Type B pancreatic cell (in vitro differentiated cells): ENCODE measurements around the gene CDRT4. TPM values are rescaled to one million over a fixed set of nuclear protein-coding genes. Genes with fewer than 3 reads are reported as not detected.

Experiments used
- DNase-seq: peaks from one replicate; pipeline ENCODE4 v3.0.0; 2021; ENCODE audit warnings: mixed read lengths; ENCODE audit not compliant: unreplicated experiment; ENCODE audit errors: extremely low spot score
- H3K27ac Mint-ChIP-seq: 2 replicates; pipeline ENCODE4 v1.8.0; 2021; ENCODE audit warnings: mild to moderate bottlenecking, mixed read lengths
- H3K27me3 Mint-ChIP-seq: 2 replicates; pipeline ENCODE4 v1.8.0; 2021; ENCODE audit warnings: mixed read lengths
- H3K36me3 Mint-ChIP-seq: 2 replicates; pipeline ENCODE4 v1.8.0; 2021; ENCODE audit warnings: mixed read lengths
- H3K4me1 Mint-ChIP-seq: one replicate; pipeline ENCODE4 v1.8.0; 2021; ENCODE audit warnings: mixed read lengths; ENCODE audit not compliant: unreplicated experiment
- H3K4me3 Mint-ChIP-seq: 2 replicates; pipeline ENCODE4 v1.8.0; 2021; ENCODE audit warnings: mild to moderate bottlenecking, mixed read lengths
- H3K9me3 Mint-ChIP-seq: 2 replicates; pipeline ENCODE4 v1.8.0; 2021; ENCODE audit warnings: mixed read lengths
- CTCF ChIP-seq: fragments of 200-600 bp; sonication (generic); conservative IDR thresholded peaks from 2 replicates; pipeline ENCODE4 v1.5.0; 2021; ENCODE audit warnings: antibody characterized with exemption, mild to moderate bottlenecking
- long read RNA-seq: library from polyadenylated mRNA; unstranded; transcript quantifications from one replicate; pipeline ENCODE4 v2.0.0, GENCODE V29; 2020
- total RNA-seq: library from RNA; stranded (reverse); gene quantifications from 2 replicates; pipeline ENCODE4 v1.2.1, GENCODE V29; 2021; ENCODE audit warnings: low replicate concordance

CDRT4 gene
- 5.4 and 12.9 TPM in 2 replicates for total RNA-seq
- long read RNA-seq, partial matches to known transcripts = 0 of 3 reads
- long read RNA-seq, other reads (novel, unspliced or antisense) = 3 of 3 reads

- DNase-seq = no peak
- no peak within 1 kb of the TSS for H3K27ac Mint-ChIP-seq
- peaks cover 19% of the 10 kb centered on the region for H3K36me3 Mint-ChIP-seq
- peaks cover 25% of the 10 kb centered on the region for H3K4me1 Mint-ChIP-seq
- no peak within 1 kb of the TSS for H3K4me3 Mint-ChIP-seq
- no peaks in the 10 kb centered on the region for H3K9me3 Mint-ChIP-seq
- no peaks in the 10 kb centered on the region for H3K27me3 Mint-ChIP-seq
- no peak for TF ChIP-seq CTCF
Measured at GRCh38 chr17:15467592-15467991, at the start of gene CDRT4. Gene CDRT4, minus strand, starts transcription at chr17:15467621. Its CDS starts 27,383 bp downstream, at chr17:15440238.

- Mint-ChIP-seq H3K9me3 (no peaks in the 10 kb centered on the region), H3K27me3 (no peaks in the 10 kb centered on the region), H3K4me1 (peaks cover 4% of the 10 kb centered on the region), H3K4me3 (no peak overlapping the region), H3K27ac (no peak overlapping the region), H3K36me3 (peaks cover 33% of the 10 kb centered on the region)
- no peak for TF ChIP-seq CTCF
- DNase-seq = no peak
Measured at GRCh38 chr17:15516150-15516549, 48.7 kb upstream of the CDRT4 start.

GRCh38 chr17:15514469-15514868 is 47.0 kb upstream of the CDRT4 start:
- no peak overlapping the region for H3K4me3 Mint-ChIP-seq

DNA sequence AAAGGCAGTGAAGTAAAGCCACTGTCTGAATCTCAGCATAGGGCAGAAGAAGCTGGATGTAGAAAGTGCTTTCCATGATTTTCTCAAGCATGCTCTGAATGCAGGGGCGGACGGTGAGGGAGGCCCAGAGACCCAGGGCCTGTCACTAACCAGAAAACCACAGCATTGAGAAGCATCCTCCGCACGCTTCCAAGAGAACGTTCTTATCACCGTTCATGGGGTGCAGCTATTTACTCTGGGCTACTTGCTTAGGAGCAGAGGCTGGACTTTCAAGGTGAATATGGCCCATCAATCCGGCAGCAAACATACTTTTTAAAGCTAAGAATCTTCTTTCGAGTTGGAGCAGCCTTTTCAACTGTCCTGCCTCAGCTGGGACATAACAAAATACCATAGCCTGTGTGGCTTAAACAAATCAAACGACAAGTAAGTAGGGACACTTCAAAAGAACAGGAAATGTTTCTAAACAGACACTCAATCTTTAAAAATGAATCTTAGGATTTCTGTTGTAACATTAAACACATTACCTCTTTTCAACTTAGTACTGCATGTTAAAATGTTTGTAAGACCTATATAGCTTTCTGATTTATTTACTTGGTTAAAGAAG is 46.5 kb upstream of the CDRT4 start:
- no peaks in the 10 kb centered on the region for H3K27me3 Mint-ChIP-seq
- no peaks in the 10 kb centered on the region for H3K9me3 Mint-ChIP-seq
- H3K27ac Mint-ChIP-seq = no peak overlapping the region
- DNase-seq = no peak
- TF ChIP-seq CTCF = no peak
- peaks cover 4% of the 10 kb centered on the region for H3K4me1 Mint-ChIP-seq
- no peak overlapping the region for H3K4me3 Mint-ChIP-seq
- peaks cover 35% of the 10 kb centered on the region for H3K36me3 Mint-ChIP-seq

More at GRCh38 chr17:15514469-15514868, 47.0 kb upstream of the CDRT4 start:
- peaks cover 4% of the 10 kb centered on the region for H3K4me1 Mint-ChIP-seq
- TF ChIP-seq CTCF = no peak
- no peak for DNase-seq
- peaks cover 36% of the 10 kb centered on the region for H3K36me3 Mint-ChIP-seq
- no peaks in the 10 kb centered on the region for H3K27me3 Mint-ChIP-seq
- no peaks in the 10 kb centered on the region for H3K9me3 Mint-ChIP-seq
- no peak overlapping the region for H3K27ac Mint-ChIP-seq

DNA sequence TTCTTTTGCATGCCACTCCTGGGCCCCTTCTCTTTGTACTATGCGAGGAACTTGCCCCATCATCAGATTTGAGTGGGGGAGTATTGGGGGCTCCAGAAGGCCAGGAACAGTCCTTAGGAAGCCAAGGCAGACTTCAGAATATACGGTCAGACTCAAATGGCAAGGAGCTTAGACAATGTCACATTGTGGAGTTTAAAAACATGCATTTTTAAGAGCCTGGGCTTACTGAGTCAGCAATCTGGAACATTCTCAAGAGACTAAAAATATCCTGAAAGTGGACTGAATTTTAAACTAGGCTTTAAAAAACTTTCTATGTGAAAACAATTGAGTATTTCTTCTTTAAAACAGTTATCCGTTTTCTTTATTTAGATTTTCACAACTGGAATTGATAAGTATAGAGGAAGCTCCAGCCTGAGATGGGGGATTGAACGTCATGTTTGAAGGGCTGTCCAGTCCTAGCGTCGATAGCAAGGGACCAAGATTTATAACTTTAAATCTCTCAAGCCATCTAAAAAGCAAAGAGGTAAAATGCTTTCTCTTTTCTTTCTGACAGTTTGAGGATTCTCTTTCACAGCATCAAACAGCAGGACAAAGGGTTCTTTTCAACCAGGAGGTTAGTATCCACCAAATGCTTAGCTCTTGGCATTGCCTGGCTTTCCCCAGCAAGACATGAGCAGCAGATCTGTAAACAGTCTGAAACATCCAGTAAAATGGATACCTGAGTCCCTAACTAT is 45.8 kb upstream of the CDRT4 start:
- DNase-seq = no peak
- H3K36me3 Mint-ChIP-seq = peaks cover 30% of the 10 kb centered on the region
- no peak overlapping the region for H3K4me3 Mint-ChIP-seq
- H3K9me3 Mint-ChIP-seq = no peaks in the 10 kb centered on the region
- no peak for TF ChIP-seq CTCF
- H3K27ac Mint-ChIP-seq = no peak overlapping the region
- no peaks in the 10 kb centered on the region for H3K27me3 Mint-ChIP-seq
- peaks cover 4% of the 10 kb centered on the region for H3K4me1 Mint-ChIP-seq
